DND-41 (cell line): ENCODE data around the gene CYTIP.
"Not testable (repeated sequence)": the region's sequence is repeated elsewhere in the genome, so short reads cannot be mapped to it uniquely, and the experiment has no call there.

Experiments
- CTCF ChIP-seq: IDR thresholded peaks from 2 replicates; pipeline ENCODE4 v1.5.1; 2012; ENCODE audit warnings: borderline replicate concordance, low read length, moderate library complexity, mild to moderate bottlenecking; ENCODE audit not compliant: poor library complexity, severe bottlenecking; ENCODE audit errors: extremely low read depth
- EZH2 ChIP-seq: IDR thresholded peaks from 3 replicates; pipeline ENCODE4 v1.6.1; 2012; ENCODE audit warnings: borderline replicate concordance, low read depth, mild to moderate bottlenecking, moderate library complexity, low read length, inconsistent platforms; ENCODE audit not compliant: severe bottlenecking

GRCh38 chr2:157402801-157403485 lies 40.9 kb downstream of the CYTIP start:
- TF ChIP-seq CTCF, EZH2: not testable (repeated sequence)
